BLaER1 treated with 17β-estradiol and CSF1 and Interleukin-3, amounts not matched to agents 10 nM and 100 nM (cell line): ENCODE data around the gene FOXN1.

Experiments used
- H3K27ac ChIP-seq, 11 experiments: shearing (Covaris generic); formaldehyde crosslinking; 2 replicates each; pipeline ENCODE4 v1.8.1; 2022
- H3K27me3 ChIP-seq, 11 experiments: shearing (Covaris generic); formaldehyde crosslinking; 2 replicates each; pipeline ENCODE4 v1.8.1; 2022
- H3K36me3 ChIP-seq, 11 experiments: shearing (Covaris generic); formaldehyde crosslinking; 2 replicates each; pipeline ENCODE4 v1.8.1; 2022
- H3K4me1 ChIP-seq, 10 experiments: shearing (Covaris generic); formaldehyde crosslinking; 2 replicates each; pipeline ENCODE4 v1.8.1; 2022
- H3K4me2 ChIP-seq, 11 experiments: shearing (Covaris generic); formaldehyde crosslinking; 2 replicates each; pipeline ENCODE4 v1.8.1; 2022
- H3K4me3 ChIP-seq, 10 experiments: shearing (Covaris generic); formaldehyde crosslinking; 2 replicates each; pipeline ENCODE4 v1.8.1; 2022
- H3K9ac ChIP-seq, 11 experiments: shearing (Covaris generic); formaldehyde crosslinking; 2 replicates each; pipeline ENCODE4 v1.8.1; 2022
- H3K9me3 ChIP-seq, 11 experiments: shearing (Covaris generic); formaldehyde crosslinking; replicated peaks in 1 of 11; 2 replicates each; pipeline ENCODE4 v1.8.1; 2022
- H4K20me1 ChIP-seq, 11 experiments: shearing (Covaris generic); formaldehyde crosslinking; 2 replicates each; pipeline ENCODE4 v1.8.1; 2022
- Cebpa-rat ChIP-seq, 11 experiments: shearing (Covaris generic); IDR thresholded peaks; 2 replicates each; pipeline ENCODE4 v1.8.1; 2022

FOXN1 gene

DNA sequence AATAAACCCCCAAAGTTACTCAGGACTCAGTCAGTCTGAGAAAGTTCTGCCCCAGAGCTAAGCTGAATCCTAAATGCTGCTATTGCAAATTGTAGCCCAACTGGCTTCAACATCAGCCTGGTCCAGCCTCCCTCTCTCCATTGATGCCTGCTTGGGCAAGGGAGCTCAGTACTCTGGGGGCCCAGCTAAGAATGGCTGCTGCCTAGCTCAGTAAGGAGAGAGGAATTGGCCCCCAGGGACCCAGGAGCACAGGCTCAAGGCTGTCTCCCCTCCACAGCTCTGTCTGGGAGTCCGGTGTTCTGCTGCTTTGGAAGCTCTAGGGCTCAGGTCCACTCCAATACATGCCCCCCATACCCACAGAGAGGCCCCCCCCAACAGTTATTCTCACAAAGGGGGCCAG lies 44.7 kb downstream of the FOXN1 start:
- no peak overlapping the region for H3K27ac ChIP-seq
- peaks cover 35 to 46% (median 40%) of the 10 kb centered on the region in 11 experiments for H3K36me3 ChIP-seq
- TF ChIP-seq Cebpa-rat (IDR thresholded peaks at IDR 0.05), result no peak
- no peaks in the 10 kb centered on the region for H3K27me3 ChIP-seq
- peaks cover 51 to 59% (median 56%) of the 10 kb centered on the region in 10 experiments for H3K4me1 ChIP-seq
- peaks cover 12 to 44% (median 29%) of the 10 kb centered on the region in 11 experiments; a peak in 19 of 22 replicates for H4K20me1 ChIP-seq
- H3K4me3 ChIP-seq, result peak overlapping the region in 8 of 10 experiments; percentile 72 to 93 (median 79); a peak in 13 of 20 replicates
- H3K9ac ChIP-seq, result peak overlapping the region in 8 of 11 experiments; percentile 14 to 87 (median 83); a peak in 11 of 22 replicates
- peak overlapping the region; percentile 82 to 99 (median 96) for H3K4me2 ChIP-seq
- no peaks in the 10 kb centered on the region for H3K9me3 ChIP-seq

DNA sequence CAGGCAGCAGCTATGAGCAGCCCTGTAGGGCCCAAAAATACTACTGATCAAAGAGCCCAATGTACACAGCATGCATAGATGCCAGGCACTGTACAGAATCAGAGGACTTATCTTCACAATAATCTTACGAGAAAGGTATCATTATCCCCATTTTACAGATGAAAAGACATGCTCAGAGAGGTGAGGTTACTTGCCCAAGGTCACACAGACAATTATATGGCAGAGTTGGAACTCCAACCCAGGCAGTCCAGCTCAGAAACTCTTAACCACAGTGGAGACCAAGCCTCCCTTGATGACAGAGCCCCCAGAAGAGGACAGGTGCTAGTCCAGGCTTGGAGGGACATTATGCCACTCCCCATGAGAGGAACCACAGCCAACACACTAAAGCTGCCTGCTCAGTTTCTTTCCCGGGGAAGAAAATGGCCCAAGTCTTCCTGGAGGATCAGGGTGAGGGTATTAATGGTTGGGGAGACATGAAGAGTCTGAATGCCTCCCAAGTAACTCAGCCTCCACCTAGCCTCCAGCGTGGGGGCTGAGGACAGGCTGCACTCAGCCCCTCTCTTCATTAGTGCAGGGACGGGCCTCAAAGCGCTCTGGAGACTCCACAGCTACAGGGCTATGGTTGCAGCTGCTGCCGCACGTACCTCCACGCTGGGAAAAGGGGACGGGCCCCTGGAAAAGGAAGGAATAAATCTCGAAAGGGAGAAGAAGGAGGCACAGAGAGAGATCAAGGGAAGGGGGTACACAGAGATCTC lies 45.5 kb downstream of the FOXN1 start:
- H3K27ac ChIP-seq, result peak overlapping the region in 5 of 11 experiments; percentile 3 to 78 (median 32); a peak in 7 of 22 replicates

GRCh38 chr17:28552176-28552999 lies 46.2 kb downstream of the FOXN1 start, which contains the start of gene UNC119:
TSS of gene UNC119 (minus strand) at chr17:28552624. CDS start at chr17:28552557, 67 bp downstream.
- TF ChIP-seq Cebpa-rat (IDR thresholded peaks at IDR 0.05), result no peak
- Histone ChIP-seq H3K36me3 (peaks cover 40 to 46% (median 44%) of the 10 kb centered on the region in 11 experiments), H3K27me3 (no peaks in the 10 kb centered on the region), H4K20me1 (peaks cover 12 to 41% (median 29%) of the 10 kb centered on the region in 11 experiments; a peak in 19 of 22 replicates), H3K27ac (peak within 1 kb of the TSS in 10 of 11 experiments; percentile 60 to 80 (median 69); a peak in 18 of 22 replicates), H3K9ac (peak within 1 kb of the TSS; percentile 79 to 87 (median 84)), H3K4me2 (peak within 1 kb of the TSS; percentile 82 to 99 (median 96)), H3K4me1 (peaks cover 44 to 52% (median 50%) of the 10 kb centered on the region in 10 experiments), H3K9me3 (no peaks in the 10 kb centered on the region), H3K4me3 (peak within 1 kb of the TSS; percentile 72 to 93 (median 79))

More for the DNA sequence above, 45.5 kb downstream of the FOXN1 start:
- Histone ChIP-seq H3K36me3 (peaks cover 40 to 46% (median 44%) of the 10 kb centered on the region in 11 experiments), H3K4me1 (peaks cover 51 to 58% (median 56%) of the 10 kb centered on the region in 10 experiments), H3K4me2 (peak overlapping the region; percentile 82 to 99 (median 96)), H3K4me3 (peak overlapping the region; percentile 72 to 93 (median 79)), H3K9ac (peak overlapping the region; percentile 79 to 87 (median 84)), H4K20me1 (peaks cover 12 to 44% (median 29%) of the 10 kb centered on the region in 11 experiments; a peak in 19 of 22 replicates), H3K27me3 (no peaks in the 10 kb centered on the region), H3K9me3 (no peaks in the 10 kb centered on the region)
- no peak for TF ChIP-seq Cebpa-rat (IDR thresholded peaks at IDR 0.05)

GRCh38 chr17:28553000-28553505 lies 46.9 kb downstream of the FOXN1 start:
- Histone ChIP-seq H3K36me3 (peaks cover 45 to 52% (median 50%) of the 10 kb centered on the region in 11 experiments), H4K20me1 (peaks cover 12 to 41% (median 29%) of the 10 kb centered on the region in 11 experiments; a peak in 19 of 22 replicates), H3K9me3 (no peaks in the 10 kb centered on the region), H3K4me2 (peak overlapping the region; percentile 53 to 98 (median 83); a peak in 18 of 22 replicates), H3K4me3 (peak overlapping the region in 4 of 10 experiments; percentile 72 to 93 (median 78); a peak in 5 of 20 replicates), H3K27me3 (no peaks in the 10 kb centered on the region), H3K4me1 (peaks cover 37 to 46% (median 43%) of the 10 kb centered on the region in 10 experiments), H3K27ac (no peak overlapping the region), H3K9ac (no peak overlapping the region; a peak in 1 of 22 replicates)
- TF ChIP-seq Cebpa-rat (IDR thresholded peaks at IDR 0.05), result no peak

DNA sequence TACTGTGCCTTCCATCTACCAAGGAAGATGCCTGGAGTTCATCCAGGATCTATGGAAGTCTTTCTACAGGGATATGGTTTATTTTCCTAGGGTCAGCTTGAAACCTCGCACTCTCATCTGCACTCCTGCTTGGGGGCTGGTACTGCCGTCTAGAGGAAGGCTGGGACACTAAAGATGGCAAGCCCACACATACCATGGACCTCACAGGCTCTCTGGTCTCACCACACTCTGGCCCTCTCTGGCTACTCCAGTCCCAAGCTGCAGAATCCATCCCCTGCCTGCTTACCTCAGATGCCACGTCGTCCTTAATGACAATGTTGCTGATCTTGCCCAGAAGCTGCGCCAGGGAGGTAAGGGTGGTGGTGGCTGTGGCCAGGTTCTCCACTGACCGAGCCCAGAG lies 48.4 kb downstream of the FOXN1 start:
- no peak for TF ChIP-seq Cebpa-rat (IDR thresholded peaks at IDR 0.05)
- no peak overlapping the region for H3K27ac ChIP-seq
- H3K4me3 ChIP-seq, result no peak overlapping the region
- peaks cover 57 to 67% (median 65%) of the 10 kb centered on the region in 11 experiments for H3K36me3 ChIP-seq
- H3K27me3 ChIP-seq, result no peaks in the 10 kb centered on the region
- H3K4me1 ChIP-seq, result peaks cover 22 to 30% (median 28%) of the 10 kb centered on the region in 10 experiments
- H3K4me2 ChIP-seq, result no peak overlapping the region
- H3K9ac ChIP-seq, result no peak overlapping the region
- H4K20me1 ChIP-seq, result peaks cover 12 to 29% (median 23%) of the 10 kb centered on the region in 11 experiments; a peak in 19 of 22 replicates
- no peaks in the 10 kb centered on the region for H3K9me3 ChIP-seq

DNA sequence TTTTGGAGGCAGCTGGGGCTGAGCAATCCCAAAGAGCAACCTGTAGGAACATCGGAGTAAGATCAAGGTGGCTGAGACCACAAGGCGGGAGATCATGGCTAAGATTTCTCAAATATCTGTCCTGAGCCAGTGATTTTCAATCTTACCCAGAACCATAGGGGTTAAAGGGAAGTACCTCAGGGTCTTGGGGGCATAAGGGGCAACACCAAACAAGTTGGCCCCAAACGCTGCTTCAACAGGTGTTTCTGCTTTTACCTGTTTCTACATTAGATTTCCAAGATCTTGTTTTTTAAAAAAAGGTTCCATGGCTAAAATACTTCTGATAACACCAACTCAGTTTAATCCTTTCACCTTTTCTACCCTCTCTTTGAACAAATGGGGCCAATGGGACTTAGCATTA lies 48.9 kb downstream of the FOXN1 start:
- no peak for TF ChIP-seq Cebpa-rat (IDR thresholded peaks at IDR 0.05)
- peaks cover 61 to 72% (median 70%) of the 10 kb centered on the region in 11 experiments for H3K36me3 ChIP-seq
- no peak overlapping the region for H3K4me2 ChIP-seq

GRCh38 chr17:28563475-28563874 lies 57.3 kb downstream of the FOXN1 start:
- no peak overlapping the region for H3K9ac ChIP-seq
- H3K27me3 ChIP-seq, result no peaks in the 10 kb centered on the region
- no peak for TF ChIP-seq Cebpa-rat (IDR thresholded peaks at IDR 0.05)
- H3K9me3 ChIP-seq, result no peaks in the 10 kb centered on the region
- H3K4me1 ChIP-seq, result peaks cover 13 to 26% (median 17%) of the 10 kb centered on the region in 10 experiments
- H4K20me1 ChIP-seq, result peaks cover 0 to 47% (median 18%) of the 10 kb centered on the region in 11 experiments; a peak in 16 of 22 replicates
- H3K27ac ChIP-seq, result no peak overlapping the region
- no peak overlapping the region for H3K4me3 ChIP-seq
- peaks cover 55 to 87% (median 66%) of the 10 kb centered on the region in 11 experiments for H3K36me3 ChIP-seq
- no peak overlapping the region for H3K4me2 ChIP-seq

More for the DNA sequence above, 48.9 kb downstream of the FOXN1 start:
- Histone ChIP-seq H3K4me1 (peaks cover 18 to 26% (median 24%) of the 10 kb centered on the region in 10 experiments), H3K27ac (no peak overlapping the region), H3K9me3 (no peaks in the 10 kb centered on the region), H4K20me1 (peaks cover 11 to 24% (median 19%) of the 10 kb centered on the region in 11 experiments; a peak in 19 of 22 replicates), H3K27me3 (no peaks in the 10 kb centered on the region), H3K9ac (no peak overlapping the region), H3K4me3 (no peak overlapping the region)

DNA sequence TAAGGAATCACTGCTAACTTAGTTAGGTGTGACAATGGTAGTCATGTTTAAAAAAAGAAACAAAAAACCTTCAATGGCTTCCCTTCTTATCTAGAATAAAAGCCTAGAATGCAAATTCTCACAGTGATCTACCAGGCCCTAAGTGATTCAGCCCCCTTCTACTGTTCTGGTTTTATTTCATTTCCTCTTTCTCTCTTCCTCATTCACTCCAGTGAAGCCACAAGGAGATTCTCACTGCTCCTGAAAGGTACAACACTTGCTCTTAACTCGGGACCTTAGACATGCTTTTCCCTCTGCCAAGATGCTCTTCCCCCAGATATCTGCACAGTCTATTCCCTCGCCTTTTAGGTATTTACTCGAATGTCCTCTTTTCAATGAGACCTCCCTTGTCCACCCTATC lies 61.5 kb downstream of the FOXN1 start:
- Histone ChIP-seq H3K36me3 (peaks cover 19 to 49% (median 29%) of the 10 kb centered on the region in 11 experiments), H3K9ac (no peak overlapping the region), H3K4me3 (no peak overlapping the region), H3K4me2 (peak overlapping the region; percentile 15 to 96 (median 52); a peak in 20 of 22 replicates), H3K27me3 (no peaks in the 10 kb centered on the region), H3K4me1 (peaks cover 40 to 56% (median 49%) of the 10 kb centered on the region in 10 experiments), H4K20me1 (peaks cover 7 to 60% (median 29%) of the 10 kb centered on the region in 11 experiments; a peak in 16 of 22 replicates), H3K27ac (no peak overlapping the region), H3K9me3 (no peaks in the 10 kb centered on the region)
- no peak for TF ChIP-seq Cebpa-rat (IDR thresholded peaks at IDR 0.05)
